Neural cell (in vitro differentiated cells): ENCODE data around the gene TLCD3A. TPM values are rescaled to one million over a fixed set of nuclear protein-coding genes. Genes with fewer than 3 reads are reported as not detected.

ENCODE experiments used
- H2AFZ ChIP-seq: fragments of 200-600, 300-800 bp; sonication (generic), shearing (Covaris generic); 2 replicates; pipeline ENCODE4 v1.6.0; 2014; ENCODE audit warnings: low read depth, mild to moderate bottlenecking, antibody characterized with exemption, low read length, moderate library complexity
- H3F3A ChIP-seq: fragments of 200-600 bp; shearing (Covaris generic); 2 replicates; pipeline ENCODE4 v1.6.1; 2016; ENCODE audit warnings: mild to moderate bottlenecking, moderate library complexity, mixed read lengths, antibody characterized with exemption, low read length; ENCODE audit not compliant: insufficient read depth, poor library complexity, severe bottlenecking
- H3K27ac ChIP-seq: fragments of 200-600, 300-800 bp; sonication (generic), shearing (Covaris generic); 2 replicates; pipeline ENCODE4 v1.5.1; 2014; ENCODE audit warnings: mild to moderate bottlenecking, low read length, moderate library complexity
- H3K27me3 ChIP-seq: fragments of 300-800, 200-600 bp; sonication (generic), shearing (Covaris generic); 2 replicates; pipeline ENCODE4 v1.6.0; 2014; ENCODE audit warnings: mild to moderate bottlenecking, low read depth, low read length, moderate library complexity; ENCODE audit not compliant: insufficient read depth
- H3K36me3 ChIP-seq: fragments of 300-800, 200-600 bp; sonication (generic), shearing (Covaris generic); 2 replicates; pipeline ENCODE4 v1.5.1; 2014; ENCODE audit warnings: mild to moderate bottlenecking, antibody characterized with exemption, low read length, moderate library complexity; ENCODE audit not compliant: insufficient read depth
- H3K4me2 ChIP-seq: fragments of 300-800, 200-600 bp; sonication (generic), shearing (Covaris generic); 2 replicates; pipeline ENCODE4 v1.6.0; 2014; ENCODE audit warnings: mild to moderate bottlenecking, low read length
- H3K4me3 ChIP-seq: fragments of 300-800, 200-600 bp; sonication (generic), shearing (Covaris generic); 2 replicates; pipeline ENCODE4 v1.5.1; 2014; ENCODE audit warnings: mild to moderate bottlenecking, low read length, moderate library complexity
- H3K79me2 ChIP-seq: fragments of 200-600 bp; shearing (Covaris generic); replicated peaks from 2 replicates; pipeline ENCODE4 v1.6.0; 2014; ENCODE audit warnings: mild to moderate bottlenecking, low read length, moderate library complexity; ENCODE audit not compliant: insufficient read depth
- H3K9ac ChIP-seq: fragments of 300-800, 200-600 bp; sonication (generic), shearing (Covaris generic); 2 replicates; pipeline ENCODE4 v1.6.1; 2016; ENCODE audit warnings: mild to moderate bottlenecking, low read length, mixed read lengths
- H3K9me2 ChIP-seq: fragments of 200-600 bp; shearing (Covaris generic); 2 replicates; pipeline ENCODE4 v1.6.1; 2016; ENCODE audit warnings: mild to moderate bottlenecking, low read length, mixed read lengths; ENCODE audit not compliant: insufficient read depth
- H3K9me3 ChIP-seq: fragments of 200-600, 300-800 bp; sonication (generic), shearing (Covaris generic); 2 replicates; pipeline ENCODE4 v1.6.1; 2016; ENCODE audit warnings: mild to moderate bottlenecking, mixed run types, low read length, moderate library complexity, mixed read lengths
- H4K20me1 ChIP-seq: fragments of 200-600 bp; shearing (Covaris generic); 2 replicates; pipeline ENCODE4 v1.6.1; 2016; ENCODE audit warnings: mild to moderate bottlenecking, mixed run types; ENCODE audit not compliant: insufficient read depth
- EP300 ChIP-seq: fragments of 450-650 bp; conservative IDR thresholded peaks from 2 replicates; pipeline ENCODE4 v1.6.1; 2014; ENCODE audit warnings: antibody characterized with exemption, mild to moderate bottlenecking, moderate library complexity; ENCODE audit not compliant: poor library complexity, severe bottlenecking
- EZH2 ChIP-seq: fragments of 200-600, 300-800 bp; shearing (Covaris generic), sonication (generic); IDR thresholded peaks from 2 replicates; pipeline ENCODE4 v1.6.1; 2014; ENCODE audit warnings: antibody characterized with exemption, low read length, borderline replicate concordance, mild to moderate bottlenecking; ENCODE audit not compliant: insufficient read depth, poor library complexity, severe bottlenecking
- MXI1 ChIP-seq: fragments of 450-650 bp; conservative IDR thresholded peaks from 2 replicates; pipeline ENCODE4 v1.6.1; 2014; ENCODE audit warnings: antibody characterized with exemption, mild to moderate bottlenecking; ENCODE audit not compliant: poor library complexity, severe bottlenecking
- POLR2AphosphoS5 ChIP-seq: IDR thresholded peaks from 2 replicates; pipeline ENCODE4 v1.6.1; 2012
- RAD21 ChIP-seq: fragments of 450-650 bp; conservative IDR thresholded peaks from 2 replicates; pipeline ENCODE4 v1.6.1; 2014; ENCODE audit warnings: antibody characterized with exemption, mild to moderate bottlenecking, moderate library complexity
- REST ChIP-seq: IDR thresholded peaks from 2 replicates; pipeline ENCODE4 v1.6.1; 2012; ENCODE audit warnings: borderline replicate concordance
- SMC3 ChIP-seq: fragments of 450-650 bp; conservative IDR thresholded peaks from 2 replicates; pipeline ENCODE4 v1.6.1; 2014; ENCODE audit warnings: antibody characterized with exemption, mild to moderate bottlenecking, moderate library complexity; ENCODE audit not compliant: poor library complexity
- TAF1 ChIP-seq: IDR thresholded peaks from 2 replicates; pipeline ENCODE4 v1.6.1; 2012; ENCODE audit warnings: low read depth
- polyA plus RNA-seq: library from polyadenylated mRNA; depleted of rRNA; stranded (reverse); fragments of >200 nt; gene quantifications from 2 replicates; pipeline ENCODE4 v1.2.3, GENCODE V29; 2014
- TF ChIP-seq, protein P1 (sequence below): fragments of 450-650 bp; IDR thresholded peaks from 2 replicates; pipeline ENCODE4 v1.5.1; 2014; ENCODE audit warnings: antibody characterized with exemption, mild to moderate bottlenecking, moderate library complexity; ENCODE audit not compliant: poor library complexity, severe bottlenecking

Gene TLCD3A
- polyA plus RNA-seq, 1 donor from 2014 or later = 17.0 TPM

DNA sequence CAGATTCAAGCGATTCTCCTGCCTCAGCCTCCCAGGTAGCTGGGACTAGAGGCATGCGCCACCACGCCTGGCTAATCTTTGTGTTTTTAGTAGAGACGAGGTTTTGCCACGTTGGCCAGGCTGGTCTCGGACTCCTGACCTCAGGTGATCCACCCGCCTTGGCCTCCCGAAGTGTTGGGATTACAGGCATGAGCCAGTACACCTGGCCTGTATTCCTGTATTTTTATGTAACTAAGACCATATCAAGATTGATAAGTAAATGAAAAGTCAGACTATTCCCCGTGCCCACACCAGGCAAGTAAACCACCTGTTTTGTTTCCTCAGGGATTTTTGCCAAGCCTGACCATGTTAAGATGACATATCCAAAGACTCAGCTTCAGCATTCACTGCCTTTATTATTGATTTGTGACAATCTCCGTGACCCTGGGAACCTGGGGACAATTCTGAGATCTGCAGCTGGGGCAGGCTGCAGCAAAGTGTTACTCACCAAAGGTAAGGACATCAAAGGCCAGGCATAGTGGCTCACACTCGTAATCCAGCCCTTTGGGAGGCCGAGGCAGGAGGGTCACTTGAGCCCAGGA, 55.3 kb downstream of the TLCD3A start:
- Histone ChIP-seq H3K27me3 (no peaks in the 10 kb centered on the region), H3K79me2 (peaks cover 22% of the 10 kb centered on the region), H3F3A (no peaks in the 10 kb centered on the region), H3K4me3 (no peak overlapping the region), H3K36me3 (no peaks in the 10 kb centered on the region), H4K20me1 (no peaks in the 10 kb centered on the region), H3K9ac (no peak overlapping the region), H3K9me2 (no peaks in the 10 kb centered on the region), H3K27ac (no peak overlapping the region), H2AFZ (no peak overlapping the region), H3K9me3 (no peaks in the 10 kb centered on the region), H3K4me2 (no peak overlapping the region)
- no peak for TF ChIP-seq POLR2AphosphoS5
- no peak for TF ChIP-seq REST
- TF ChIP-seq MXI1 = no peak
- TF ChIP-seq EZH2 = no peak
- no peak for TF ChIP-seq EP300
- TF ChIP-seq, protein P1, sequence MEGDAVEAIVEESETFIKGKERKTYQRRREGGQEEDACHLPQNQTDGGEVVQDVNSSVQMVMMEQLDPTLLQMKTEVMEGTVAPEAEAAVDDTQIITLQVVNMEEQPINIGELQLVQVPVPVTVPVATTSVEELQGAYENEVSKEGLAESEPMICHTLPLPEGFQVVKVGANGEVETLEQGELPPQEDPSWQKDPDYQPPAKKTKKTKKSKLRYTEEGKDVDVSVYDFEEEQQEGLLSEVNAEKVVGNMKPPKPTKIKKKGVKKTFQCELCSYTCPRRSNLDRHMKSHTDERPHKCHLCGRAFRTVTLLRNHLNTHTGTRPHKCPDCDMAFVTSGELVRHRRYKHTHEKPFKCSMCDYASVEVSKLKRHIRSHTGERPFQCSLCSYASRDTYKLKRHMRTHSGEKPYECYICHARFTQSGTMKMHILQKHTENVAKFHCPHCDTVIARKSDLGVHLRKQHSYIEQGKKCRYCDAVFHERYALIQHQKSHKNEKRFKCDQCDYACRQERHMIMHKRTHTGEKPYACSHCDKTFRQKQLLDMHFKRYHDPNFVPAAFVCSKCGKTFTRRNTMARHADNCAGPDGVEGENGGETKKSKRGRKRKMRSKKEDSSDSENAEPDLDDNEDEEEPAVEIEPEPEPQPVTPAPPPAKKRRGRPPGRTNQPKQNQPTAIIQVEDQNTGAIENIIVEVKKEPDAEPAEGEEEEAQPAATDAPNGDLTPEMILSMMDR = no peak
- TF ChIP-seq RAD21 = no peak
- no peak for TF ChIP-seq TAF1
- no peak for TF ChIP-seq SMC3

DNA sequence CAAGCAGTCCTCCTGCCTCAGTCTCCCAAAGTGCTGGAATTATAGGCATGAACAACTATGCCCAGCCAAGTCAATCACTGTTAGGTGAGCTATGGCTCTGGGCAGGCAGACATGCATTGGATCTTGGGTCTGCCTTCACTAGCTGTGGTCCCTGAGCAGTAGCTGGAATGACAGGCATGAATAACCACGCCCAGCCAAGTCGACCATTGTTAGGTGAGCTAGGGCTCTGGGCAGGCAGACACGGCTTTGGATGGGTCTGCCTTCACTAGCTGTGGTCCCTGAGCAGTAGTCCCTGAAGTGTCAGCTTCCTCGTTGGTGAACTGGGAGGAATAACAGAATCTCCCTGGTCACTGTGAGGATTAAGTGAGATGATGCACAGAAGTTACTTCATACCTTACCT, 56.2 kb downstream of the TLCD3A start:
- no peak overlapping the region for H3K4me3 ChIP-seq
- no peaks in the 10 kb centered on the region for H3K9me2 ChIP-seq
- H3K4me2 ChIP-seq = no peak overlapping the region
- H3K27me3 ChIP-seq = no peaks in the 10 kb centered on the region
- no peak overlapping the region for H2AFZ ChIP-seq
- TF ChIP-seq, protein P1 = no peak
- no peak for TF ChIP-seq SMC3
- TF ChIP-seq MXI1 = no peak
- no peak for TF ChIP-seq EP300
- TF ChIP-seq REST = no peak
- TF ChIP-seq RAD21 = no peak
- TF ChIP-seq POLR2AphosphoS5 = no peak
- no peak for TF ChIP-seq EZH2
- TF ChIP-seq TAF1 = no peak
- no peaks in the 10 kb centered on the region for H3K9me3 ChIP-seq
- no peak overlapping the region for H3K27ac ChIP-seq
- H3F3A ChIP-seq = no peaks in the 10 kb centered on the region
- no peaks in the 10 kb centered on the region for H4K20me1 ChIP-seq
- no peaks in the 10 kb centered on the region for H3K36me3 ChIP-seq
- no peak overlapping the region for H3K9ac ChIP-seq
- peaks cover 14% of the 10 kb centered on the region for H3K79me2 ChIP-seq
